ENCODE measurements around the gene GRIK1.

GRCh38 chr21:29511096-29511495 is 428.7 kb downstream of the GRIK1 start:
- no peak for TF ChIP-seq POLR2A (IDR thresholded peaks at IDR 0.05)
- TF ChIP-seq CTCF (IDR thresholded peaks at IDR 0.05) = no peak

Data from thyroid gland (tissue), 4 donors.